Psoas muscle (tissue), 8 donors: ENCODE results near the gene CACNA1E. TPM values are rescaled to one million over a fixed set of nuclear protein-coding genes. Genes with fewer than 3 reads are reported as not detected.

Source experiments
- ATAC-seq, 4 donors: fragments of 200-7000 bp; cut with Tn5 transposase; one replicate each; pipeline ENCODE4 v1.9.1; 2020; ENCODE audit warnings: moderate library complexity in 3 of 4, mild to moderate bottlenecking in 2 of 4
- DNase-seq, 2 donors: peaks; one replicate each; pipeline ENCODE4 v3.0.0-alpha.2; 2020
- H3K27ac ChIP-seq: fragments of 200-600 bp; one replicate; pipeline ENCODE4 v1.8.0; 2022
- H3K27me3 ChIP-seq, 3 donors: fragments of 200-600 bp in 1 of 3; one replicate each; pipeline versions ENCODE4 v1.6.1 to v1.8.0; 2013 to 2022; ENCODE audit warnings: low read length in 2 of 3, mild to moderate bottlenecking in 2 of 3, moderate library complexity in 1 of 3; ENCODE audit not compliant: insufficient read depth in 3 of 3
- H3K36me3 ChIP-seq, 2 donors: fragments of 200-600 bp in 1 of 2; one replicate each; pipeline versions ENCODE4 v1.6.1 to v1.8.0; 2013 to 2022; ENCODE audit warnings: low read depth in 1 of 2, mild to moderate bottlenecking in 1 of 2, moderate library complexity in 1 of 2; ENCODE audit not compliant: insufficient read depth in 1 of 2
- H3K4me1 ChIP-seq: fragments of 200-600 bp; one replicate; pipeline ENCODE4 v1.8.0; 2022
- H3K4me3 ChIP-seq: fragments of 200-600 bp; one replicate; pipeline ENCODE4 v1.8.0; 2022; ENCODE audit warnings: mild to moderate bottlenecking
- H3K9me3 ChIP-seq: fragments of 200-600 bp; one replicate; pipeline ENCODE4 v1.8.0; 2022
- WGBS, 3 donors: extraction: QIAGEN DNeasy Blood & Tissue Kit; methylation state at CpG; one replicate each; pipeline versions ENCODE4 v1.1.6 to v1.1.7; 2013; 5-methylcytosine and 5-hydroxymethylcytosine counted together
- intact Hi-C, 2 donors: fragments of 100-400 bp; cut with DNase I; formaldehyde crosslinking; loops; one replicate each; pipeline versions ENCODE4 v1.11.0 to v1.14.2; 2022
- polyA plus RNA-seq, 3 donors: library from polyadenylated mRNA; stranded (reverse); fragments of 200-250 nt; gene quantifications; one replicate each; pipeline ENCODE4 v1.2.3, GENCODE V29; 2013
- total RNA-seq, 4 donors: library from RNA; stranded (reverse); fragmentation: NEBNext Ultra II Directional in 2 of 4; extraction: Animal tissue kit (Norgen Biotek cat#: 25700) in 2 of 4; gene quantifications; one replicate each; pipeline versions ENCODE4 v1.2.1 to v1.2.4, GENCODE V29; 2021 to 2023
- TF ChIP-seq, protein P1 (sequence below): fragments of 200-600 bp; IDR thresholded peaks from one replicate; pipeline ENCODE4 v1.8.0; 2022; ENCODE audit warnings: antibody characterized with exemption
- donor health status: healthy with polysubstance abuse.
- donor health status: DM: no; HTN: no; CAD: no; lungs with moderate emphysema.
- donor health status: Bipolar disorder and iron deficiency.
- donor health status: healthy.
- donor health status: DM: yes; HTN: yes; CAD: no.
- donor health status: DM: no; HTN: no; CAD: no.
- donor health status: DM: no; HTN: no; CAD: no.
- donor health status: DM: yes; HTN: yes; CAD: no.

The CACNA1E gene
- total and polyA plus RNA-seq, 7 donors, result 0.03 to 0.06 (median 0.05) TPM; not detected in 3

DNA sequence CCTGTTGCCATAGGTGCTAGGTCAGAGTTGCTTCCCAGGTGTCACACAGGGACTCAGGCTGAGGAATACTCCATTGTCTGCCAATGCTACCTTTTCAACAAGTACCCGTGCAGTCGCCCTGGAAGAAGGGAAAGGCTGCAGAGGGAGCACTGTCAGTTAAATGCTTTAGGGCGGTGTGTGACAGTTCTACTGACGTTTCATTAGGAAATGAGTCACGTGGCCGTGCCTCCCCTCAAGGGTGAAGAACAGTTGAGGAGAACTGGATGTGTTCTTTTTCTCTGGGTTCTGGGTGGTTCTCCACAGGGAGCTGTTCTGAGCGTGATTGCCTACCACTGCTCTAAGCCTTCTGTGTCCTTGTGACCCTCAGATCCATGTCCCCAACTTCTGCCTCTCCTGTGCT is 197.6 kb downstream of the CACNA1E start:
- H3K4me3 ChIP-seq, result no peak overlapping the region
- ATAC-seq (no peak), DNase-seq (no peak)
- no peaks in the 10 kb centered on the region for H3K9me3 ChIP-seq
- intact Hi-C loops, result no loop called here
- H3K27ac ChIP-seq, result no peak overlapping the region
- WGBS, 3 donors, result 71 to 82% (median 75%) methylated on average over 7 of the region's 7 CpGs
- TF ChIP-seq, protein P1, sequence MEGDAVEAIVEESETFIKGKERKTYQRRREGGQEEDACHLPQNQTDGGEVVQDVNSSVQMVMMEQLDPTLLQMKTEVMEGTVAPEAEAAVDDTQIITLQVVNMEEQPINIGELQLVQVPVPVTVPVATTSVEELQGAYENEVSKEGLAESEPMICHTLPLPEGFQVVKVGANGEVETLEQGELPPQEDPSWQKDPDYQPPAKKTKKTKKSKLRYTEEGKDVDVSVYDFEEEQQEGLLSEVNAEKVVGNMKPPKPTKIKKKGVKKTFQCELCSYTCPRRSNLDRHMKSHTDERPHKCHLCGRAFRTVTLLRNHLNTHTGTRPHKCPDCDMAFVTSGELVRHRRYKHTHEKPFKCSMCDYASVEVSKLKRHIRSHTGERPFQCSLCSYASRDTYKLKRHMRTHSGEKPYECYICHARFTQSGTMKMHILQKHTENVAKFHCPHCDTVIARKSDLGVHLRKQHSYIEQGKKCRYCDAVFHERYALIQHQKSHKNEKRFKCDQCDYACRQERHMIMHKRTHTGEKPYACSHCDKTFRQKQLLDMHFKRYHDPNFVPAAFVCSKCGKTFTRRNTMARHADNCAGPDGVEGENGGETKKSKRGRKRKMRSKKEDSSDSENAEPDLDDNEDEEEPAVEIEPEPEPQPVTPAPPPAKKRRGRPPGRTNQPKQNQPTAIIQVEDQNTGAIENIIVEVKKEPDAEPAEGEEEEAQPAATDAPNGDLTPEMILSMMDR, result no peak
- H3K27me3 ChIP-seq, result no peaks in the 10 kb centered on the region
- H3K36me3 ChIP-seq, result no peaks in the 10 kb centered on the region
- H3K4me1 ChIP-seq, result no peaks in the 10 kb centered on the region

DNA sequence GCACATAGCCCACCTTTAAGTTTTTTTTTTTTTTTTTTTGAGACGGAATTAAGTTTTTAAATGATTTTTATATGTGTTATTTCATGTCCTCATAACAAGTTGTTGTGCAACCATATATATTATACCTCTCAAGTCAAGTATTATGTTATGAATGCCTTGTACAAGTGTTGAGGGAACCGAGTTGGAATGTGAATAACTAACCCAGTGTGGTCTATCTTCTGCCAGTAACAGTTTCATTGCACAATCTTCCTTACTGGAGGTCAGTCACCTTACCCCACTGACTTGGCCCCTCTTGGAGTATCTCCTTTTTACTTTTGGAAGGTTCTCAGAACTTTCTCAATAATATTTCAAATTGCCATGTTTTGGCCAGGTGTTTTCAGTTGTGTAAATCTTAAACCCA is 201.9 kb downstream of the CACNA1E start:
- Histone ChIP-seq H3K27ac (no peak overlapping the region), H3K4me1 (no peaks in the 10 kb centered on the region), H3K27me3 (no peaks in the 10 kb centered on the region), H3K9me3 (no peaks in the 10 kb centered on the region), H3K36me3 (no peaks in the 10 kb centered on the region), H3K4me3 (no peak overlapping the region)
- intact Hi-C loops, result no loop called here
- no peak for ATAC-seq
- no peak for DNase-seq
- TF ChIP-seq, protein P1, result no peak
- WGBS, 3 donors, result 67 to 81% (median 69%) methylated on average over 2 of the region's 2 CpGs

DNA sequence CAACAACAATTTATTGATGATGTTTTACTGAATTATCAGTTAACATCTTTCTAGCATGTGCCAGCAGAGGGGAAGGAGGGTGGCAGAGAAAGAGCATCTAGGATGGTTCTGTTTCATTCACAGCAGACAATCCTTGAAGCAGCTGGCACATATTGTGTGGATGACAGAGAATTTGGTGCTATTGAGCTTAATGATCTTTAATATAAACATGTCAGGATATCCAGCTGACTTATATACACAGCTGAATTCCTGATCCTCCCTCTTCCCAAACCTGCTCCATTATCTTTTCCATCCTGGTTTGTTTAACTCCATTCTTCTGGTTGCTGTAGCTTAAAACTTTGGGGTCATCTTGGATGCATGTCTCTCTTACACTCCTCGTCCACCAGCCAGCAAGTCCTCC is 218.6 kb downstream of the CACNA1E start:
- no peaks in the 10 kb centered on the region for H3K4me1 ChIP-seq
- ATAC-seq (no peak), DNase-seq (no peak)
- no peaks in the 10 kb centered on the region for H3K36me3 ChIP-seq
- H3K4me3 ChIP-seq, result no peak overlapping the region
- intact Hi-C loops, result no loop called here
- no peaks in the 10 kb centered on the region for H3K27me3 ChIP-seq
- no peak overlapping the region for H3K27ac ChIP-seq
- TF ChIP-seq, protein P1, result no peak
- 69 to 89% (median 70%) methylated on average over 1 of the region's 1 CpG for WGBS, 3 donors
- no peaks in the 10 kb centered on the region for H3K9me3 ChIP-seq

DNA sequence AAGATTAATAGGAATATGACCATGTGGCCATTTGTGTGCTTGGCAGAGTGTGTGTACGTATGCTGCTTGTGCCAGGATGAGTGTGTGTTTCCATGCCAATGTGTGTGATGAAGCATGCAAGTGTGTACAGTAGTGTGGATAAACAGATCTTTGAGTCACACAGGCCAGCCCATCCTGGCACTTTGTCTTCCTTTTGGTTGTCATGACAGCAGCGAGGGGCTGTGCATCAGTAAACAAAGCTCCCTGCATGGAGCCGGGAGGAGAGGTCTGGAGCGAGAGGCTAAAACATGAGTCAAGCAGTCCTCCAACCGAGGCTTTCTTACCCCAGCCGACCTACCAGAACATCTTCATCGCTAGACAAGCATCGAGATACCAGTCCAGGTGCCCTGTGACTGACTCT is 221.2 kb downstream of the CACNA1E start:
- WGBS, 3 donors, result 46 to 58% (median 47%) methylated on average over 8 of the region's 8 CpGs
- intact Hi-C loops, result no loop called here
- ATAC-seq (no peak), DNase-seq (no peak)
- no peak overlapping the region for H3K4me3 ChIP-seq
- H3K36me3 ChIP-seq, result no peaks in the 10 kb centered on the region
- TF ChIP-seq, protein P1, result no peak
- no peaks in the 10 kb centered on the region for H3K9me3 ChIP-seq
- no peak overlapping the region for H3K27ac ChIP-seq
- no peaks in the 10 kb centered on the region for H3K27me3 ChIP-seq
- H3K4me1 ChIP-seq, result no peaks in the 10 kb centered on the region

DNA sequence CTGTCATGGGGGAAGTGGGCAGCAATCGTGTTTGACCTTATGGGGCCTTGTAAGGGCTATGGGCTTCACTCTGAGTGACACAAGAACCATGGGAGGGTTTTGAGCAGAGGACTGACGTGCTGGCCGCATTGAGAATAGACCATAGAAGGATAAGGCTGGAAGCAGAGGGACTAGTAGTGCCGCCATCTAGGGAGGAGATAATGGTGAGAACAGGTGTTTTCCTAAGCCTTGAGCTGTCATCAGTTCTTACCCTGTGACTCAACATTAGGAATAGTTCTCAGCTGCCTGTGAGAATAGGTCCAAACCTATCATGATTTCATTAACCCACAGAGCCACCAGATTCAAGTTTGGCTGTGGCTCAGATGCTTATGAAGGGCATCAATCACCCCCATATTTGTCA is 228.5 kb downstream of the CACNA1E start:
- no peaks in the 10 kb centered on the region for H3K4me1 ChIP-seq
- peaks cover 0 to 14% (median 3%) of the 10 kb centered on the region in 3 donors for H3K27me3 ChIP-seq
- intact Hi-C loops, result no loop called here
- H3K4me3 ChIP-seq, result no peak overlapping the region
- WGBS, 3 donors, result 38 to 62% (median 61%) methylated on average over 4 of the region's 4 CpGs
- no peaks in the 10 kb centered on the region for H3K9me3 ChIP-seq
- H3K36me3 ChIP-seq, result no peaks in the 10 kb centered on the region
- TF ChIP-seq, protein P1, result no peak
- DNase-seq (no peak), ATAC-seq (peak; percentile 74 to 89 (median 85))
- no peak overlapping the region for H3K27ac ChIP-seq
